A673 (cell line): ENCODE results near the gene LRCH1.

Source experiments
- CTCF ChIP-seq: fragments of 300-800, 200-600 bp; sonication (generic); conservative IDR thresholded peaks from 2 replicates; pipeline ENCODE4 v1.5.1; 2017; ENCODE audit warnings: low read depth, mild to moderate bottlenecking, antibody characterized with exemption, low read length, moderate library complexity, mixed read lengths
- EZH2 ChIP-seq: fragments of 200-600 bp; sonication (generic); IDR thresholded peaks from 2 replicates; pipeline ENCODE4 v1.6.1; 2017; ENCODE audit warnings: borderline replicate concordance, low read depth, mild to moderate bottlenecking, mixed read lengths, antibody characterized with exemption, low read length; ENCODE audit not compliant: poor library complexity, severe bottlenecking

- TF ChIP-seq CTCF, result no peak
- no peak for TF ChIP-seq EZH2
Measured at GRCh38 chr13:46594374-46595078, 41.6 kb downstream of the LRCH1 start.
